NCI-H69 (cell line): ENCODE data around the gene KCNV2.

Source experiments
- DNase-seq: peaks from one replicate; lab custom pipeline; 2025; lab: John Stamatoyannopoulos, UW

The KCNV2 gene

DNA sequence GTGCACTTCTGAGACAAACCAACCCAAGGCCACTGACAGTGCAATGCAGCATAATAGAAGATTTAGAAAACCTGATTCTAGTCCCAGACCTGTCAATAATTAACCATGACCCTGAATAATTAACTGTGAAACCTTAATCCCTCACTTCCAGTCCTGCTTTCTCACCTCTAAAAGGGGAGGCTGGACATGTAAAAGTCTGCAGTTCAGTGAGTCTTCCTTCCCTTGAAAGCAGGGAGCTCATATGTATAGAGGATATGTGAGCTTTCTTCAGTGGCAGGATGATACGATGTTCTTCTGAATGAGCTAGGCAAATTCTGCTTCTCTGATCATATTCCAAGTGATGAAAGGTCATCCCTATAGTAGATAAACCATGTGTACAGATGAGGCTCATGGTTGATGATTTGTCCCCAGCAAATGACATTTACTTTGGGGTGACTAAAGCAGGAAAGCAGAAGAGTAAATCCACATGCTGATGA, 2.9 kb downstream of the KCNV2 start:
- DNase-seq, result no peak

DNA sequence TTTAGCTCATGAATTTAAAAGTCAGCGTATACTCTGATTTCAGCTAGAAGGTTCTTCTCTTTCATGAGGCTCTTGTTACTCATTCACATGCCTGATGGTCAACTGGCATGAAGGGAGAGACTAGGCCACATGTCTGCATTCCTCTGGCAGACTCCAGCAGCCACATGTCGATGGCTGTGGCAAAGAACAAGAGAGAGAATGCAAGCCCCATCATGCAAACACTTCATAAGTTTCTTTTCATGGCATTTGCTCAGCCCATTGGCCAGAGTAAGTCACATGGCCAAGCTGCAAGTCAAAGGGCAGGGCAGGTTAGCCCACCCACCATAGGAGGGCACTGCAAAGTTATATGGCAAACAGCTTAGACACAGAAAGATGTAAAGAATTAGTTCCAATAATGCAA, 5.4 kb downstream of the KCNV2 start:
- peak; percentile 57 for DNase-seq

DNA sequence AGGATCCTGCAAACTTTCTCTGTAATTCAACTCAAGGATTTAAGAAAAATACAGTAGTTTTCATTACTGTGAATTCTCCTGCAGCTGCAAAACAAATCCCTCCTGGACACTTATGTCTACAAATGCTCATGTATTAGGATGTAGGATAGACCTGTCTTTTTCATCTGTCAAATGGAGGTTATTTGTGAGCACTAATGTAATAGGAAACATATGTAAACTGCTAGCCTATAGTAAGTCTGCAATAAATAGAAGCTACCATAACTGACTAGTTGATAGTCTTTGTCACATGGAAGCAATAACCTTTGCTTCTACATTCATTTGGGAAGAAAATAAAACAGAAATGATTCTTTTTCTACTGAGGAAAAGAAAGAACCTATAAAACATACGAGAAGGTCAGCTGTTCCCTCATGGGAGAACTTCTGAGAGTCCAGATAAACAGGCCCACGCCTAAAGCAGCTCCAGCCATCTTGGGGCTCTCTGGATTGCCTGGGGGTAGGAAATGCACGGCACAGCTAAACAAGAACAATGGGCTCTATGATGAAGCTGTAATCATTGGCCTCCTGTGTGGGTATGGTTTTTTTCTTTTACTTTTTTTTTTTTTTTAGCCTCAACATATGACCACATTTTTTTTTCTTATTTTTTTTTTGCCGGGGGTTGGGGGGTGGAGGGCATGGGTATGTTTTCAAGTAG, 6.2 kb downstream of the KCNV2 start:
- peak; percentile 86 for DNase-seq

DNA sequence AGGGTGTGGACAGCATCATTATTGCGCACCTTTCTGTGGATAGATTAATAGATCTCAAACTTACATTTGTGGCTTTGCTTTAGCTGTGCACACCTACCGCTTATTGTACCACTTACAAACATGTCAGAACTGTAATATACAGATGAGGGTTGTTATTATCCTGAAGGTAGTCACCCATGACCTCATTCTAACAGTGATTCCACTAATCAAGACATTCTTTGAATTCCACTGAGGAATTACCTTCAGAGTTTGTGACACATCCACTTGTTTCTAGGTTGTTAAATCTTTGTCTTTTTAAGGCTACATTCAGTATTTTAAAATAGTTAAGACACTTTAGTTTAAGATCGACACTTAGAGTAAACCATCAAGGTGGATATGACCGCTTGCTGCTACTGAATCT, 7.8 kb downstream of the KCNV2 start:
- DNase-seq, result no peak

DNA sequence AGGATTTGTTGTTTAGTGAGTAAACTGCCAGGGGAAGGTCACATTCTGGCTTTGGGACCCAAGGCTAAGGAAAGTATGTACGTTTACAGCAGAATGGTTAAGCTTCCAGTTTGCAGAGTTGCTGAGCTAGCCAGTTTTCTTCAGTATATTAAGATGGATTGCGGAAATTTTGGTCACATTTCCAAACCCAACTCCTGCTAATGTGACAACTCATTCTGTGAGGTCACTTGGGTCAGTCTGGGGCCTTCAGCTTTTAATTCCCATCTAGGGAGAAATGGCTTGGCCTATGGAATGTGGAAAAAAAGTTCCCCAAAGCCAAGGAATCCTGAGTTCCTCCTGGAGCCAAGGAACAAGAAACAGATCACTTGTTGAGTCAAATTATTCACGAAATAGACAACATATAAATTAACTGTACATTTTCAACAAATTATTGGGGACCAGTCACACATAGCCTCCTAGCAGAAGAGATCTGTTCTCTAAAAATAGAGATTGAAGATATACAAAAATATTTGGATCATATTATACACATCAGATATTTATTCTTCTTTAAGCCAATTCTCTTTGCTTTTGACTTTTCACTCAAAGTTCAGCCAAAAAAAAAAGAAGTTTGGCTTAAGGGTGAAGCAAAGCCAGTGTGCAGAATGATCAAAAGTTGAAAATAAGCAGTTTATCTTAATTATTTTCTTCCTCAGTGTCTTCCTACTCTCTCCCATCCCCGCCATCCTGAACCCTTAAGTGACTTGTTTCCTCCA, 8.8 kb downstream of the KCNV2 start:
- DNase-seq, result no peak

DNA sequence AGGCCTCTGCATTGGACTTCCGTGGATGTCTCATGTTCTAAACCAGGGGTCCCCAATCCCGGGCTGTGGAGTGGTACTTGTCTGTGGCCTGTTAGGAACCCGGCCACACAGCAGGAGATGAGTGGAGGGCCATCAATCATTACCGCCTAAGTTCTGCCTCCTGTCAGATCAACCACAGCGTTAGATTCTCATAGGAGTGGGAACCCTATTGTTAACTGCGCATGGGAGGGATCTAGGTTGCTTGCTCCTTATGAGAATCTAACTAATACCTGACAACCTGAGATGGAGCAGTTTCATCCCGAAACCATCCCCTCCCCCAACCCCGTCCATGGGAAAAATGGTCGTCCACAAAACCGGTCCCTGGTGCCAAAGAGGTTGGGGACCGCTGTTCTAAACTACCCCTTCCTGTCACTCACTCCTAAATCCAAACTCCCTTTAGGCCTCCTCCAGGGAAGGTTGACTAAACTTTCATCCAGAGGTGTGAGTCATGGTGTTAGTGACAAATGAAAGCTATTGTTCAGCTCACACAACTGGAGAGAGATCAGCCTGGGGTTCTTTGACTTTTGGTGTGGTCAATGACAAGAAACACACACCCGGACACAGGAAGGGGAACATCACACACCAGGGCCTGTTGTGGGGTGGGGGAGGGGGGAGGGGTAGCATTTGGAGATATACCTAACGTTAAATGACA, 9.5 kb downstream of the KCNV2 start:
- DNase-seq, result no peak

DNA sequence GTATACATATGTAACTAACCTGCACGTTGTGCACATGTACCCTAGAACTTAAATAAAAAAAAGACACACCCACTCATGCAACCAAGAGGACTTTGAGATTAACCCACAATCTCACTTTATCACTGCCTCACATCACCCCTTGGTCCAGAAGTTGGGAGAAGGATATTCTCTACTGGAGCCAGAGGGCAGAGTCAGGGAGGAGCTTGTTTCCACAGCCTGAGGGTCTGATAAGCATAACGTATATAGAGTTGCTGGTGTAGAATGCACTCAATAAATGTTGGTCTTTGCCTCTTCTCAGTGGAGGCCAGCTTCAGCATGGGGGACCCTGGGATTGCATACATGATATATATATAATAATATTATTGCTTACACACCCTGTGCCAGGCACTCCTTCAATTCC, 10.1 kb downstream of the KCNV2 start:
- DNase-seq, result no peak

DNA sequence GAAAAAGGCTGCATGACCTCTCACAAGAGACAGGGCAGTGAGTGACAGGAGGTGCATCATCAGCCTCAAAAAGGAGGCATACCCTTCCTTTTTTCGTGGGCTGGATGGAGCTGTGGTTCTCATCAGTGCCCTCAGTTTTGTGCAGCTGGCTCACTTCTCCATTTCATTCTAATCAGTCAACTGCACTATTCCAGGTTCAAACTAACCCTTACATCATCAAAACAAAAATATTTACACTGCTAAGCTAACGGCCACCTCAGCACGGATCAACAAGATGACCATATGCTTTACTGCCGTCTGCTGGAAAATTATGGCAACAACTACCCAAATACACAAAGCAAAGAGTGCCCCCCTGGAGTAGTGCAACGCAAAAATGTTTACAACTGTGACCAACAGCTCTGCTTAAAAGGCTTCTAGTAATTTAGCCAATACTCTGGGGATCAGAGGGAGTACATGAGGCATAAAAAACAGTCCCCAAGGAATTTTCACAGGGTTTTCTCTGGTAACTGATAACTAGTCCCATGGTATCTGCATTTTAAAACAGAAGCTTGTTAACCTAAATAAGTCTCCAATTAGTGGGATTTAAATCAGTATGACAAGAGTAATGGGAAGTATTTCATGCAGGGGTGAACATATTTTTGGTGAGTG, 10.8 kb downstream of the KCNV2 start:
- peak; percentile 93 for DNase-seq

DNA sequence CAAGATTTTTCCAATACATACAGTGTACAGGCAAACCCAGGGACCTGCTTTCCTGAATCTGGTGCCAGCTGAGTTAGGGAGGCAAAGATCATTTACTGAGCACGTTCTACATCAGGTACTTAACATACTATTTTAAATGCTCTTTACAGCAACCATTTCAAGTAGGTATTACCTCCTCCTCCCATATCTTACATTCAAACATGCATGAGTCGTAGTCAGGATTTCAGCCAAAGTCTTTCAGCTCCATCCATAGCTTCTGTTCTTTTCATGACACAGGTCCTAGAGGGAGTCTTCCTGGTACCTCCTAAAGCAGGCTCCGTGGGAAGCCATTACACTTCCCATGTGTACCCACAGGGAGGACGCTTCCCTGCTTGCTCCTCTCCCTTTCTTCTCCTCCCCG, 11.7 kb downstream of the KCNV2 start:
- DNase-seq, result peak; percentile 11

DNA sequence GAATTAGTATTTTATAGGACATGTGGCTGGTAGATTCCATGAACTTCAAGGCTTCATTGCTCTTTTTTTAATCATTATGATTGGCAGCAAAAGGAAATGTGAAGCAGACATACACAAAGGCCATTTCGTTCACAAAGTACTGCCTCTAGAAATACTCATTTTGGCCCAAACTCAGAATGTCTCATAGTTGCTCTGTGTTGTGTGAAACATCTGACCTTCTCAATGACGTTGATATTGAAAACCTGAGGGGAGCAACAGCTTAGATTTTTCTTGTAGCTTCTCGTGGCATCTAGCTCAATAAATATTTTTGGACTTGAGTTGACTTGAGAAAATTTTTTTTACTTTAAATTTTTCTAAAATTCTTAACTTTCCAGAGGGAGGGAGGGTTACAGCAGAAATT, 12.4 kb downstream of the KCNV2 start:
- no peak for DNase-seq

DNA sequence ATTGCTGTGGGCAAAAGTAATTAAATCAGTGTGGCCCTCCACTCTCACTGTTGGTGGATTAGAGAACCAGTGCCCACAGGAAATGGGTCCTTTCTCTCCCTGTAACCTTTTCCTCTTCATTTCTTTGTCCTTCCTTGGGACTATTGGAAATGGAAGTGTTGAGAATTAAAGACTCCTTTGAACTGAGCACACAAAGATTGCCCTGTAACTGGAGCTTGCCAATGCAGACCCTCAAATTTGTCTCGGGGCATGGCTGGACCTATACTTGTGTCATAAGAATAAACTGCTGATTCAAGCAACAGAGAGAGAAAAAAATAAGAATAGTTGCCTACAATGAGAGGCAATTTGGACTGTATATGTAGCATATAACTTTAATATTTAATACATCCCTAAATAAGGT, 13.7 kb downstream of the KCNV2 start:
- no peak for DNase-seq

DNA sequence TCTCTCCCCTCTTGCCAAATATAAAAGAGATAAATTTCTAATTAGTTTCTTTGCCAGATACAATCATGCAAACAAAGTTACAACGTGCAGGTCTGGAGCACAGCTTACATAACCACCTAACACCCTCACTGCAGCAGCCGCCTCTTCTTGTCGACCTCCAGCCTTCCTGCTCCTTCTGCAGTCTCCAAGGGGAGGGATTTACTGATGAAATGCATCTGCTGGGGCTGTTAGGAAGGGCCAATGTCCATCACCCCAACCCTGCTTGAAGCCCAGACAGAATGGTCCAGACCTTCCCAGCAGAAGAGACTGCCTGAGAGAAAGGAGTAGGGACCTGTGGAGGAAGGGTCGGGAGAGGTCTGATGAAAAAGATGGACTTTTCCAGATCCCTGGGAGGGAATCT, 15.2 kb downstream of the KCNV2 start:
- DNase-seq, result no peak

DNA sequence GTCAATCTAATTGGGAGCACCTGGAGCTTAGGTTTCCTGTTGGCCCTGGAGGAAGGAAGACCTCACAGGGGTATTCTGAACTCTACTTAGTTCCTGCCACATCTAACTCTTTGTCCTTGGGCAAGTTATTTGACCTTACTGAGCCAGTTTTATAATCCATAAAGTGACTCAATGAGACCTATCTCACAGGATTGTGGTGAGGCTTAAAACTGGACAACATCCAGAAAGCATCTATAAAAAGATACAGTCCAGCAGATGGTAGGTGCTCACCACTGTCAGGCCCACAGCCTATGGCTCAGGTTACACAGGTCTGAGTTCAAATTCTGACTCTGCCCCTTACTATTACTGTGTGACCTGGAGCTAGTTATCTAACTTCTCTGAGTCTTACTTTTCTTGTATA, 23.3 kb downstream of the KCNV2 start:
- no peak for DNase-seq

DNA sequence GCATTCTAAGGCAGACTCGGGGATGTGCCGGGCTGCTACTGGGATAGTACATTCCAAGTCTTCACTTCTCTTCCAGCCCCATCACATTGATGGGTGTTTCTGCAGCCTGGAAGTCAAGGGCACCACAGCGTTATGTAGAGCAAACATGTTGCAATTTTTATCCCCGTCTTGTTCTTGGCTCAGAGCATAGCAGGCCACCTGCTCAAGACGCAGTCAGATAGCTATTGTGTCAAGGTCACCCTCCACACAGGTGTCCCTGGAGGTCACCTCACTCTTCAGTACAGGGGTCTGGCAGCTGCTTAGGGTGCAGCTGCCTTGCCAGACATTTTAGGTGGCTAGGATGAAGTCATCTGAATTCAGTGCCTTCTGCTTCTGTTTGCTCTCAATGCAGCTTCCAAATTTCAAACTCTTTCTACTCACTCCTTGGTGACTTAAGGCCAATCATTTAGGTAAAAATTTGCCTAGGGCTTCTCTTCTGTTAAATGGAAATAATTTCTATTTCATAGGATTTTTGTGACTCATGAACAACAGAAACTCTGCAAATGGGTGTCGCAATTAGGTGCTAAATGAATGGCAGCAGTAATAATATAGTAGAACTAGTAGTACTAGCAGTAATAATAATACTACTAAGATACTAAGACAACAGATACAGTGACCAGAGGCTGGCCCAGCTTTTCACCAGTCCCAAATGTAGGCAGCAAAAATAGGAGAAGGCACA, 24.3 kb downstream of the KCNV2 start:
- peak; percentile 21 for DNase-seq

DNA sequence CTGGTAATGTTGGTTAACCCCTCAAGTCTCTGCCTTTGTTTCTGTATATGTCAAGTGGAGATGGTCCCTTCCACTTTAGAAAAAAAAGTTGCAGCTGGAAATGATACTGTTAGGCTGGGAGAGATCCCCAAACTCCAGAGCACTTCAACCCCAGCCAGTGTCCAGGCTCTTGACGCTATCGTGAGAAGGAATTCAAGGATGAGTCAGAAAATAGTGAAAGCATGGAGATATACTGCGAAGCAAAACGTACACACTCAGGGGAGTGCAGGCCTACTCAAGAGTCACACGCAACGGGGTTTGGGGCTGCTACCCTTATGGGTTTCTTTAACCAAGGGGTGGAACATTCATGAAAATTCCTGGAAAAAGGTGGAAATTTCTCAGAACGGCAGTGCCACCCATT, 24.9 kb downstream of the KCNV2 start:
- DNase-seq, result no peak

DNA sequence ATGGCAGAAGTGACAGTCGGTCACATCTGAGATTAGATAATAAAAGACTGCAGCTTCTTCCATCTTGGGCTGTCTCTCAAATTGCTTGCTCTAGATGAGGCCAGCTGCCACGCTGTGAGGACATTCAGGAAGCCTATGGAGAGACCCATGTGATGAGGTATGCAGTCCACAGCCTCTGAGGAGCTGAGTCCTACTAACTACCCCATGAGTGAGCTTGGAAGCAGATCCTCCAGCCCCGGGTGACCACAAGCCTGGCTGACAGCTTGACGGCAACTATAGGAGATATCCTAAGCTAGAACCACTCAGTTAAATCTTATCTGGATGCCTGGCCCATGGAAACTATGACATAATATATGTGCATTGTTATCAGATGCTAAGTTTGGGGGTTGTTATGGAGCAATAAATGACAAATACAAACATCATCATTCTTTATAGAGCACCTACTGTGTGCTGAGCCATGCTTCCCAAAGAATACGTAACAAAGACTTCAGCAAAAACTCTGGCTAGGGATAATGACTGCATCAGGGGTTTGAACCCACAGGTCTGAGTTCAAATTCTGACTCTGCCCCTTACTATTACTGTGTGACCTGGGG, 26.7 kb downstream of the KCNV2 start:
- DNase-seq, result no peak

DNA sequence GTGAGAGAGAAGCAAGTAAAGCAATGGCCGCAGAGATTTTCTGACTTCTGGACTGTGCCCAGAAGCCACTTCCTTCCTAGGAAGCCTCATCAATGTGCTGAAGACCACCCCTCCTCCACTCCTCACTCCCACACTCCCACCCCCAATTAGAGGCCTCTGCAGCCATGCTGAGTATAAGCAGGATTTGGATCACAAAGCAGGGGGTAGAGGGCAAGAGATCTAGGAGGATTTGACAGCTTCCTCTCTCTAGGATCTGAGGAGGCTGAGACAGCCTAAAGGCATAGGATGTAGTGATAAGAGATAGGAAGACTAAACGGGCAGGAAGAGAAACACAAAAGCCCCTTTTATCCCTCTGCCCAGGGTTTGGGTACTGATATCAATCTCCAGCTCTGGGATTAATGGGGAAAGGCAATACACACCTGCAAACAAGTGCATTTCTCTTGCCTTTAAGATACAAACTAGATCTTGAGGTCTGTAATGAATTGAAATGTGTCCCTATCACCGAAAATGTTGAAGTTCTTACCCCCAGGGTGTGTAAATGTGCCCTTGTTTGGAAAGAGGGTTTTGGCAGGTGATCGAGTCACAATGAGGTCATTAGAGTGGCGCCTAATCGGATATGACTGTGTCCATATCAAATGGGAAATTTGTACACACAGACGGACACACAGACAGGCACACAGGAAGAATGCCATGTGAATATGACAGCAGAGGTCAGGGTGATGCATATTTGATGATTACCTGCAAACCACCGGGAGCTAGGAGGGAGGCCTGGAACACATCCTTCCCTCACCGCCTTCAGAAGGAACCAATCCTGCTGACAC, 28.5 kb downstream of the KCNV2 start:
- DNase-seq, result no peak

DNA sequence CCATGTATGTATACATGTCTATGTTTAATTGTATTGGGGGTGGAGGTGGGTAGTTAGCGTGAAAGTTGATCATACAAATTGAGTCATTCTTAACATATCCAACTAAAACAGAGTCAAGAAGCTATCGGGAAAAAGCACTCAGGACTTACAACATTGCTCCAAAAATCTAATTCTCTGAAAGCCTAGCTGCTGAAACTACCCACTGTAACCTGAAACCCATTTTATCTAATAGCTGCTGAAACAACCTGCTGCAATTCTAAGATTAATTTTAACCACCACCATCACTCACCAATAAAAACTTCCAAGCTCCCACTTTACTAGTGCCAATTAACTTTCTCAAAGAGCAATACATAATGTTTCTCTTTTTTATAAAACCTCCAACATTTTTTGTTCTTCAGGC, 32.2 kb downstream of the KCNV2 start:
- DNase-seq, result no peak

DNA sequence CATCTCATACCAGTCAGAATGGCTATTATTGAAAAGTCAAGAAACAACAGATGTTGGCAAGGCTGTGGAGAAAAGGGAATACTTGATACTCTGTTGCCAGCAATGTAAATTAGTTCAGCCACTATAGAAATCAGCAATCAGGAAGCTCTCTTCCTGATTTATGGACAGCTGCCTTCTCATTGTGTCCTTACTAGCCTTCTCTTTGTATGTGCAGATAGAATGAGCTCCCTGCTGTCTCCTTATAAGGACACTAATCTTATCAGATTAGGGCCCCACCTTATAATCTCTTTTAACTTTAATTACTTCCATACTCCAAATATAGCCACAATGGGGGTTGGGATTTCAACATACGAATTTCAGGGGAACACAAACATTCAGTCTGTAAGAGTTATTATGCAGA, 38.0 kb downstream of the KCNV2 start:
- DNase-seq, result peak; percentile 85

DNA sequence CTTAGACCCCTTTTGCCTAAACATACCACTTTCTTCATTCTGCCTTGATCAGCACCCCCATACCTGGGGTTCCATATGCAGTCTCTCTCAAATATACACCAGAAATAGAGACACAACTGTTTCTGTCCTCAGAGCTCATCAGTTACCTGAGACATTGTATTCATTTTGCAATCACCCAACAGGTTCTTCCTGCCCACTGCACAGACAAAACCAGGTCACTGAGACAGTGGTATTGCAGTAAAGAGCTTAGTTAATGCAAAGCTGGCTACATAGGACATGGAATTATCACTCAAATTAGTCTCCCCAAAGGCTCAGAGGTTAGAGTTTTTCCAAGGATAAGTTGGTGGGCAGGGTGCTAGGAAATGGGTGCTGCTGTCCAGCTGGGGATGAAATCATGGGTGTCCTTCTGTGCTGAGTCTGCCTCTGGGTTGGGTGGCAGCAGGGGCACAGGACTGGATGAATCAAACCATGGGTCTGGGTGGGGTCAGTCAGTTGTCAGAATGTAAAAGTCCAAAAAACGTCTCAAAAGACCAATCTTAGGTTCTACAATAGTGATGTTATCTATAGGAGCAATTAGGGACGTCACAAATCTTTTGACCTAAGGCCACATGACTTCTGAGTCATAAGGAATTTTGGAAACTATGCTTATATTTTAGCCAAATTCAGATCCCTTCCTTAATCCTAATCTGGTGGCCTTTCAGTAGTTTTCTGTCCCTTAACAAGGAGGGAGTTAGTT, 41.0 kb downstream of the KCNV2 start:
- no peak for DNase-seq
